HepG2 (cell line): ENCODE measurements around the gene ZNF844.

ENCODE experiments used
- EZH2 ChIP-seq: conservative IDR thresholded peaks from 2 replicates; pipeline ENCODE4 v1.6.1; 2012; ENCODE audit warnings: mild to moderate bottlenecking, low read depth, low read length, moderate library complexity
- JUND ChIP-seq: sonication (generic); formaldehyde crosslinking; IDR thresholded peaks from 2 replicates; pipeline ENCODE4 v1.8.0; 2022; ENCODE audit warnings: mild to moderate bottlenecking, missing genetic modification reagents
- KMT2A ChIP-seq: sonication (generic); formaldehyde crosslinking; IDR thresholded peaks from 2 replicates; pipeline ENCODE4 v1.4.0; 2020; ENCODE audit warnings: missing genetic modification reagents
- NAIF1 ChIP-seq: sonication (generic); formaldehyde crosslinking; IDR thresholded peaks from 2 replicates; pipeline ENCODE4 v1.5.0; 2020; ENCODE audit warnings: mild to moderate bottlenecking, missing genetic modification reagents, borderline replicate concordance
- NPAS2 ChIP-seq: sonication (generic); formaldehyde crosslinking; IDR thresholded peaks from 2 replicates; pipeline ENCODE4 v1.8.0; 2022; ENCODE audit warnings: mild to moderate bottlenecking, missing genetic modification reagents, borderline replicate concordance
- POLR2A ChIP-seq, 2 experiments: IDR thresholded peaks; 2 replicates each; pipeline ENCODE4 v1.6.1; 2011; ENCODE audit warnings: low read depth in 2 of 2, low read length in 2 of 2, mild to moderate bottlenecking in 1 of 2, moderate library complexity in 1 of 2; ENCODE audit not compliant: insufficient read depth in 1 of 2
- RFX5 ChIP-seq: IDR thresholded peaks from 2 replicates; pipeline ENCODE4 v1.6.1; 2011; ENCODE audit warnings: low read depth, low read length, improper control_type of control experiment
- RNF2 ChIP-seq: fragments of 450-650 bp; conservative IDR thresholded peaks from 2 replicates; pipeline ENCODE4 v1.6.1; 2016; ENCODE audit warnings: low read depth
- ZKSCAN8 ChIP-seq: IDR thresholded peaks from 2 replicates; pipeline ENCODE4 v1.6.1; 2016; ENCODE audit warnings: borderline replicate concordance, missing genetic modification reagents, missing compliant biosample characterization
- ZNF644 ChIP-seq: IDR thresholded peaks from 2 replicates; pipeline ENCODE4 v1.6.1; 2016; ENCODE audit warnings: low read depth
- TF ChIP-seq, protein P1 (sequence below): sonication (generic); formaldehyde crosslinking; IDR thresholded peaks from 2 replicates; pipeline ENCODE4 v1.9.0; 2022; ENCODE audit warnings: low read depth, missing genetic modification reagents
- TF ChIP-seq, protein P2 (sequence below), 2 experiments: sonication (generic) in 1 of 2; formaldehyde crosslinking in 1 of 2; IDR thresholded peaks; 2 replicates each; pipeline versions ENCODE4 v1.5.1 to v1.6.1; 2011 to 2020; ENCODE audit warnings: borderline replicate concordance in 1 of 2, low read depth in 1 of 2, low read length in 1 of 2, mild to moderate bottlenecking in 1 of 2, missing genetic modification reagents in 1 of 2, moderate library complexity in 1 of 2

DNA sequence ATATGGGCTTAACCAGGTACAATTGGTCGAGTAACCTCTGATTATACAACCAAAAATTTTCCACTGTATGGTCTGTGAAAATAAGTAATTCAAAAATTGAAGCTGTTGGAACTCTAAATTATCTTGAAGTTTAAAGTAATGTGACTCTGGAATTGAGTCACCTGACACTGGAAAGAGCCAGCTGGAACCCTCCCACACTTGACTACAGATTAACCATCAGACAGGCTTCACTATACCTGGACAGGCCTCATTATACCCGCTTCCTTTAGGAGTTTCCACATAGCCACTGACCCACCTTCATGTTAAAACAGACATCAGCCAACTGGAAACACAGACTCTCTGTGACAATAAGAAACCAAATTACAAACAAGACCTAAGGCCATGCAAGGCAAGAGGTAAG lies 30.3 kb upstream of the ZNF844 start:
- TF ChIP-seq NPAS2 (CRISPR knock-in tag) (no peak), ZKSCAN8 (CRISPR knock-in tag) (no peak), JUND (no peak), KMT2A (no peak), RFX5 (no peak), POLR2A (IDR thresholded peaks at IDR 0.05; ENCODE audit: insufficient read depth in 1 of 2, low read depth in 2 of 2, low read length in 2 of 2) (no peak), RNF2 (no peak), EZH2 (no peak), ZNF644 (CRISPR knock-in tag) (no peak), NAIF1 (CRISPR knock-in tag) (no peak)
- TF ChIP-seq, protein P1, sequence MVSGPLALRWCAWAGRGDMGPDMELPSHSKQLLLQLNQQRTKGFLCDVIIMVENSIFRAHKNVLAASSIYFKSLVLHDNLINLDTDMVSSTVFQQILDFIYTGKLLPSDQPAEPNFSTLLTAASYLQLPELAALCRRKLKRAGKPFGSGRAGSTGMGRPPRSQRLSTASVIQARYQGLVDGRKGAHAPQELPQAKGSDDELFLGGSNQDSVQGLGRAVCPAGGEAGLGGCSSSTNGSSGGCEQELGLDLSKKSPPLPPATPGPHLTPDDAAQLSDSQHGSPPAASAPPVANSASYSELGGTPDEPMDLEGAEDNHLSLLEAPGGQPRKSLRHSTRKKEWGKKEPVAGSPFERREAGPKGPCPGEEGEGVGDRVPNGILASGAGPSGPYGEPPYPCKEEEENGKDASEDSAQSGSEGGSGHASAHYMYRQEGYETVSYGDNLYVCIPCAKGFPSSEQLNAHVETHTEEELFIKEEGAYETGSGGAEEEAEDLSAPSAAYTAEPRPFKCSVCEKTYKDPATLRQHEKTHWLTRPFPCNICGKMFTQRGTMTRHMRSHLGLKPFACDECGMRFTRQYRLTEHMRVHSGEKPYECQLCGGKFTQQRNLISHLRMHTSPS (CRISPR knock-in tag), result no peak
- TF ChIP-seq, protein P2, sequence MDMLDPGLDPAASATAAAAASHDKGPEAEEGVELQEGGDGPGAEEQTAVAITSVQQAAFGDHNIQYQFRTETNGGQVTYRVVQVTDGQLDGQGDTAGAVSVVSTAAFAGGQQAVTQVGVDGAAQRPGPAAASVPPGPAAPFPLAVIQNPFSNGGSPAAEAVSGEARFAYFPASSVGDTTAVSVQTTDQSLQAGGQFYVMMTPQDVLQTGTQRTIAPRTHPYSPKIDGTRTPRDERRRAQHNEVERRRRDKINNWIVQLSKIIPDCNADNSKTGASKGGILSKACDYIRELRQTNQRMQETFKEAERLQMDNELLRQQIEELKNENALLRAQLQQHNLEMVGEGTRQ (IDR thresholded peaks at IDR 0.05; ENCODE audit: low read depth, low read length), result no peak
- TF ChIP-seq, protein P2 (CRISPR knock-in tag; IDR thresholded peaks at IDR 0.05; ENCODE audit: borderline replicate concordance), result no peak; the same call in 1 of the 2 replicates
